ENCODE data around the gene SHISA6. TPM values are rescaled to one million over a fixed set of nuclear protein-coding genes. Genes with fewer than 3 reads are reported as not detected.

The SHISA6 gene
- total RNA-seq, 1 donor from 2014 or later = not detected

DNA sequence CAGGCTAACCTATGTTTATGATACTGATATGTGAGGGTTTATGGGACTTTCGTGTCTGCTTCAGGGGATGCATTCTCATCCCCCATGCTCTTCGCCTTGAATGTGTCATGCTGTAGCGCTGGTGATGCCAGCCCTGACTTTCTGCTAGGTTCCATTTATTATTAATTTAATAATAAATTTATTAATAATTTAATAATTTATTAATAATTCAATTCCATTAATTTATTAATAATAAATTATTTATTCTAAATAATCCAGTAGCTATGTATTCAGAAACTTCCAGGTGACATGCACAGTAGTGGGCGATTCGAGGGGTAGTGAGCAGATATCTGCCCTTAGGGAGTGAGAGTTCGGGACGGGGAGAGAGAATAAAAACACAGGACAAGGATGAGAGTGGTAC lies 49.8 kb downstream of the SHISA6 start:
- H3K36me3 ChIP-seq (ENCODE audit: insufficient read depth, low read length) = no peaks in the 10 kb centered on the region

DNA sequence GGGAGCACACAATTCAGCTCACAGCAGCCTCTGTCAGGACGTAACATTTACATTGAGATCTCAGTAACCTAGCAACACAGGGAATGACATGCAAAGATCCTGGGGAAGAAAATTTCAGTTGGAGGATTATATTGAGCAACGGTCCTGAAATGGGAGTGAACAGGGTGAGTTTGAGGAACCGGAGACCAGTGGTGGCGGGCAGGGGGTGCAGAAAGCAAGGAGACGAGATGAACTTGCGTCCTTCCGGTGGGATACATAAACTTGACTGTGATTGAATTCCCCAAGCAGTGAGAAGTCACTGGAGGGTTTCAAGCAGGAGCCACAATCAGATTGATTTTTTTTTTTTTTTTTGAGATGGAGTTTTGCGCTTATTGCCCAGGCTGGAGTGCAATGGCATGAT lies 51.5 kb downstream of the SHISA6 start:
- Histone ChIP-seq H3K4me3 (ENCODE audit: insufficient read depth, low read depth, low read length) (no peak overlapping the region), H2AFZ (ENCODE audit: low read depth, low read length) (no peak overlapping the region), H3K4me2 (ENCODE audit: low read length) (no peak overlapping the region), H3K27me3 (ENCODE audit: insufficient read depth, low read length) (no peaks in the 10 kb centered on the region), H3K36me3 (ENCODE audit: insufficient read depth, low read length) (no peaks in the 10 kb centered on the region), H3K9ac (ENCODE audit: low read length) (no peak overlapping the region), H3K9me3 (ENCODE audit: insufficient read depth, low read depth, low read length) (peaks cover 5% of the 10 kb centered on the region), H3K4me1 (ENCODE audit: insufficient read depth, low read length) (no peaks in the 10 kb centered on the region), H3K79me2 (ENCODE audit: insufficient read depth, low read length) (no peaks in the 10 kb centered on the region), H3K27ac (ENCODE audit: low read depth, low read length) (no peak overlapping the region), H4K20me1 (ENCODE audit: insufficient read depth, low read length) (no peaks in the 10 kb centered on the region)
- no peak overlapping the region for H3K4me3 Mint-ChIP-seq (ENCODE audit: unreplicated experiment)
- no peaks in the 10 kb centered on the region for H3K36me3 Mint-ChIP-seq (ENCODE audit: low read depth, unreplicated experiment)
- peaks cover 8% of the 10 kb centered on the region for H3K9me3 Mint-ChIP-seq (ENCODE audit: unreplicated experiment)
- no peak for FAIRE-seq
- TF ChIP-seq EZH2 (IDR thresholded peaks at IDR 0.05; ENCODE audit: insufficient read depth, low read length) = no peak
- TF ChIP-seq, protein P1, sequence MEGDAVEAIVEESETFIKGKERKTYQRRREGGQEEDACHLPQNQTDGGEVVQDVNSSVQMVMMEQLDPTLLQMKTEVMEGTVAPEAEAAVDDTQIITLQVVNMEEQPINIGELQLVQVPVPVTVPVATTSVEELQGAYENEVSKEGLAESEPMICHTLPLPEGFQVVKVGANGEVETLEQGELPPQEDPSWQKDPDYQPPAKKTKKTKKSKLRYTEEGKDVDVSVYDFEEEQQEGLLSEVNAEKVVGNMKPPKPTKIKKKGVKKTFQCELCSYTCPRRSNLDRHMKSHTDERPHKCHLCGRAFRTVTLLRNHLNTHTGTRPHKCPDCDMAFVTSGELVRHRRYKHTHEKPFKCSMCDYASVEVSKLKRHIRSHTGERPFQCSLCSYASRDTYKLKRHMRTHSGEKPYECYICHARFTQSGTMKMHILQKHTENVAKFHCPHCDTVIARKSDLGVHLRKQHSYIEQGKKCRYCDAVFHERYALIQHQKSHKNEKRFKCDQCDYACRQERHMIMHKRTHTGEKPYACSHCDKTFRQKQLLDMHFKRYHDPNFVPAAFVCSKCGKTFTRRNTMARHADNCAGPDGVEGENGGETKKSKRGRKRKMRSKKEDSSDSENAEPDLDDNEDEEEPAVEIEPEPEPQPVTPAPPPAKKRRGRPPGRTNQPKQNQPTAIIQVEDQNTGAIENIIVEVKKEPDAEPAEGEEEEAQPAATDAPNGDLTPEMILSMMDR (IDR thresholded peaks at IDR 0.05; ENCODE audit: insufficient read depth, low read depth, low read length) = no peak
- no peak for DNase-seq (ENCODE audit: low read depth)
- no peaks in the 10 kb centered on the region for H3K27me3 Mint-ChIP-seq (ENCODE audit: low read depth, unreplicated experiment)
- H3K4me1 Mint-ChIP-seq (ENCODE audit: low read depth, unreplicated experiment) = no peaks in the 10 kb centered on the region
- no peak overlapping the region for H3K27ac Mint-ChIP-seq (ENCODE audit: unreplicated experiment)

More for the DNA sequence above, 49.8 kb downstream of the SHISA6 start:
- H3K36me3 Mint-ChIP-seq (ENCODE audit: low read depth, unreplicated experiment) = no peaks in the 10 kb centered on the region
- no peak overlapping the region for H3K4me3 ChIP-seq (ENCODE audit: insufficient read depth, low read depth, low read length)
- peaks cover 4% of the 10 kb centered on the region for H3K9me3 Mint-ChIP-seq (ENCODE audit: unreplicated experiment)
- H3K4me3 Mint-ChIP-seq (ENCODE audit: unreplicated experiment) = no peak overlapping the region
- H4K20me1 ChIP-seq (ENCODE audit: insufficient read depth, low read length) = no peaks in the 10 kb centered on the region
- H3K27me3 ChIP-seq (ENCODE audit: insufficient read depth, low read length) = no peaks in the 10 kb centered on the region
- no peaks in the 10 kb centered on the region for H3K27me3 Mint-ChIP-seq (ENCODE audit: low read depth, unreplicated experiment)
- no peak overlapping the region for H3K27ac ChIP-seq (ENCODE audit: low read depth, low read length)
- DNase-seq (ENCODE audit: low read depth) (no peak), FAIRE-seq (no peak)
- H3K9me3 ChIP-seq (ENCODE audit: insufficient read depth, low read depth, low read length) = peaks cover 5% of the 10 kb centered on the region
- no peaks in the 10 kb centered on the region for H3K79me2 ChIP-seq (ENCODE audit: insufficient read depth, low read length)
- H3K9ac ChIP-seq (ENCODE audit: low read length) = no peak overlapping the region
- TF ChIP-seq, protein P1 (IDR thresholded peaks at IDR 0.05; ENCODE audit: insufficient read depth, low read depth, low read length) = no peak
- no peak for TF ChIP-seq EZH2 (IDR thresholded peaks at IDR 0.05; ENCODE audit: insufficient read depth, low read length)
- H3K4me1 Mint-ChIP-seq (ENCODE audit: low read depth, unreplicated experiment) = no peaks in the 10 kb centered on the region
- H2AFZ ChIP-seq (ENCODE audit: low read depth, low read length) = no peak overlapping the region
- H3K27ac Mint-ChIP-seq (ENCODE audit: unreplicated experiment) = no peak overlapping the region
- no peak overlapping the region for H3K4me2 ChIP-seq (ENCODE audit: low read length)
- no peaks in the 10 kb centered on the region for H3K4me1 ChIP-seq (ENCODE audit: insufficient read depth, low read length)

DNA sequence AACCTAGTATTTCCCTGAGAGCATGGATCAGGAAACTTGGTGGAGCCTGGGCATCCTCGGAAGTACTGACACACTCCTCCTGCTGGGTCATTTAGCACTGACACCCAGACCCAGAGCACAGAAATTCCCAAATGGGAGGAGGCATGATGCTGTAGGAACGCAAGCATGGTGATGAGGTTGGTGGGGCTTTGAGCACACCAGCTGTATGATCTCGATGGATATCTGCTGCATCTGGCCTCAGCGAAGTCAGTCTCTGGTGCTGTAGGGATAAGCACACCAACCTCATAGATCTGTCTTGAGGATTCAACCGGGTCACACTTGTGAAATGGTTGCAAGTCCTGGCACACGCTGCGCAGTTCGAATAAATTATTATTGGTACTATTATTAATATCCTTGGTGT lies 52.5 kb downstream of the SHISA6 start:
- no peak for FAIRE-seq
- no peak overlapping the region for H3K27ac Mint-ChIP-seq (ENCODE audit: unreplicated experiment)
- H4K20me1 ChIP-seq (ENCODE audit: insufficient read depth, low read length) = no peaks in the 10 kb centered on the region
- no peak overlapping the region for H3K4me3 Mint-ChIP-seq (ENCODE audit: unreplicated experiment)
- no peak for DNase-seq (ENCODE audit: low read depth)
- H3K36me3 Mint-ChIP-seq (ENCODE audit: low read depth, unreplicated experiment) = no peaks in the 10 kb centered on the region
- TF ChIP-seq, protein P1 (IDR thresholded peaks at IDR 0.05; ENCODE audit: insufficient read depth, low read depth, low read length) = no peak
- no peak for TF ChIP-seq EZH2 (IDR thresholded peaks at IDR 0.05; ENCODE audit: insufficient read depth, low read length)
- peaks cover 6% of the 10 kb centered on the region for H3K9me3 ChIP-seq (ENCODE audit: insufficient read depth, low read depth, low read length)
- H3K27ac ChIP-seq (ENCODE audit: low read depth, low read length) = no peak overlapping the region
- no peaks in the 10 kb centered on the region for H3K27me3 Mint-ChIP-seq (ENCODE audit: low read depth, unreplicated experiment)
- no peak overlapping the region for H3K4me2 ChIP-seq (ENCODE audit: low read length)
- H3K9me3 Mint-ChIP-seq (ENCODE audit: unreplicated experiment) = peaks cover 15% of the 10 kb centered on the region
- H3K9ac ChIP-seq (ENCODE audit: low read length) = no peak overlapping the region
- no peak overlapping the region for H2AFZ ChIP-seq (ENCODE audit: low read depth, low read length)
- no peaks in the 10 kb centered on the region for H3K79me2 ChIP-seq (ENCODE audit: insufficient read depth, low read length)
- H3K4me1 Mint-ChIP-seq (ENCODE audit: low read depth, unreplicated experiment) = no peaks in the 10 kb centered on the region
- H3K4me3 ChIP-seq (ENCODE audit: insufficient read depth, low read depth, low read length) = no peak overlapping the region
- H3K4me1 ChIP-seq (ENCODE audit: insufficient read depth, low read length) = no peaks in the 10 kb centered on the region
- no peaks in the 10 kb centered on the region for H3K36me3 ChIP-seq (ENCODE audit: insufficient read depth, low read length)
- H3K27me3 ChIP-seq (ENCODE audit: insufficient read depth, low read length) = no peaks in the 10 kb centered on the region

Measured in astrocyte (in vitro differentiated cells and primary cell).